ENCODE data around the gene PRICKLE2.
A peak's percentile ranks its signal among the peaks of the same experiment; 100 is the strongest.

The PRICKLE2 gene

DNA sequence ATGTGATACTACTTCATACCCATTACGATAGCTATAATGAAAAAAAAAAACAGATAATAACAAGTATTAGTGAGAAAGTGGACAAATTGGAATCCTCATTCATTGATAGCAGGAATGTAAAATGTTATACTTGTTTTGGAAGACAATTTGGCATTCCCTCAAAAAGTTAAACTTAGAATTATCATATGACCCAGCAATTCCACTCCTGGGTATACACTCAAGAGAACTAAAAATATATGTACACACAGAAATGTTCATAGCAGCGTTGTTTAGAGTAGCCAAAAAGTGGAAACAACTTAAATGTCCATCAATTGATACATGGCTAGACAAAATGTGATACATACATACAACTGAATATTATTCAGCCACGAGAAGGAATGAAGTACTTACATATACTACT is 69.9 kb downstream of the PRICKLE2 start:
- no peak for DNase-seq (ENCODE audit: low spot score)

DNA sequence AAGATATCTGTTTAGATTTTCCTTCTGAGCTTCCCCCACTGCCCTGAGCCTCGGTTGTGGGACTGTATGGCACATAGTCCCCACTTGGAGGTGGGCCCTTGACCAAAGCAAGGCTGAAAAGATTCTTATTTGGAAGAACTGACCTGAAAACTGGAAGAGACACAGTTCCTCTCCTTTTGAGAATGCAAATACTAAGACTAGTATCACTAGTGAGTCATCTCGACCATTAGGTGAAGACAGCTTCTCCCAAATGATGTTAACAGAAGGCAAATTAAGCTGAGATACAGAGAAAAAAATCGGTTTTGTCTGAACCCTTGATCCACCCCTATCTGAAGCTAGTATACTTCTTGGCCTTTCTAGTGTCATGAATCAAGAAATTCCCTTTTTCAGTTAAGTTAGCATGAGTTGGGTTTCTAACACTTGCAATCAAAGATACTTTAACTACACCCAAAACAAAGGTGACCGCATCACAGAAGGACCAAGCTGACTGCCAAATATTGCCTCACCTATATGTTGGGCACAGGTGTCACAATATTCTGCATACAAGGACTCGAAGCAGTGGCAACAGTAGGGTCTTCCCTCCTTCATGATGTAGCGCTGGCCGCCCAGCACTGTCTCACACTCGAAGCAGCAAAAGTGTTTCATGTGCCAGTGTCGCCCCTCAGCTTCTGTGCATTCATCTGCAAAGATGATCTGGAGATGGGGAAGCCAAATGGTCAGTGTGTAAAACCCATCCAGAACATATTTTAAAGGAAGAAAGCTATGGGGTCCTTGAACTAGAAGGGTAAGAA is 72.4 kb downstream of the PRICKLE2 start:
- DNase-seq (ENCODE audit: low spot score) = no peak

DNA sequence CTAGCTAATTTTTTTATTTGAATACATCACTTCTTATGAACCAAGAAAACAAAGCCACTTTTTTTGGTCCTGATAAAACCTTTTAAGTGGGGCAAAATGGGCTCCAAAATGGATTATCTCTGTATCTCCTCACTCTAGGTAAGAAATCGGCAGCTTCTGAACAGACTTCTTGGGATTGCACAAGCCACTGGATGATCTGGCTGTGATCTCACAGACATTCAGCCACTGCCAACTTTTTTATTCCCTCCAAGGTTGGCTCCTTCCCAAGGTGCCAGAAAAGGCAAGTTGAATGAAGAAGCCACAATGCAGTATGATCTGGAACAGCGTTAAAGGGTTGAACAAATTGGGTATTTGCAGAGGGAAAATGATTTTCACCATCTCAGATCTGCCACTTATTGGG is 73.2 kb downstream of the PRICKLE2 start:
- DNase-seq (ENCODE audit: low spot score) = no peak

DNA sequence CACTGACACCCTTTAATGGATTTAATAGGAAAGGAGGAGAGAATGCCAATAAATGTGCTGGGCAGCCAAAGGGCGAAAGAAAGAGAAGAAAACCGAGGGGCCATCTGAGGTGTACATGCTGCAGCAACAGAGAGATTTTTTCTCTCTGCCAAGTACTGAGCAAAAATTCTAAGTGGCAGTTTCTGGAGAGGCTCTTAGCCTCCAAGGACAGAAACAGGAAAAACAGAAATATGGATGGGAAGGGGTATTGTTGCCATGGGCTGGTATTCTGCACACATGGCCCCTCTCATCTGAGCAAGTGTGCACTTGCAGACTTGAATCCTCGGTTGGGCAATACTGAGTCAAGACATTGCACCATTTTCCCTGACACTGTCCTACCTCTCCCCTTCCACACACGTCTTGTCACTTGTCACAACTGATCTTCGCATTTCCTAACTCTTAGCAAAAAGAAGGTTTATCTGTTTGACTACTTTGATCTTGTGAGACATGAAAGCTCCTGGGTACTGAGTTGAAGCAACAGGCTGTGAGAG is 73.9 kb downstream of the PRICKLE2 start:
- no peak for DNase-seq (ENCODE audit: low spot score)

DNA sequence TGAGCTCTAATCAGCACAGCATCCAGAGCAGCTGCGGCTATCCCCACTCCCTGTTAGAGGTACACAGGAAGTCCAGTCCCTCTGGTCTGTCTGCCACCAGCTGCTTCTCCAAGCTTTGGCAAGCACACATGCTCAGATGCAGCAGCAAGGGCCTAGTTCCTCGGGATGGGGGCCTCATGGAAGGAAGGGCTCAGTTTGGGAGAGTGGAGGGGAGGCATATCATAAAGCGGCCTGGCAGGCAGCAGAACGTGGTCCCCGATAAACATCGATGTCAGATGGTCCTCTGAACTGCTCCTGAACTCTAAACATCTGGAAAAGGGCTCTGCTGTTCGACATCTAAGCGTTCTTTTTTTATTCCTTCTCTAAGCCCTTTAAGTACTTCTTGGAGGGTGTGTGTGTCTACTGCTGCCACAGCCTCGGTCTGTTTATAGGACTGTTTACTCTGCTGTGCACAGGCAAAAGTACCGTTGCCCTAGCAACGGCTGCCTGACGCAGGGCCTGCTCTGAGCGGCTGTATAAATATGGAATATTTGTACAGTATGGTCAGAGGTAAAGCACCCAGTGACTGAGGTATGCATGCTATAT is 74.6 kb downstream of the PRICKLE2 start:
- DNase-seq (ENCODE audit: low spot score) = no peak

DNA sequence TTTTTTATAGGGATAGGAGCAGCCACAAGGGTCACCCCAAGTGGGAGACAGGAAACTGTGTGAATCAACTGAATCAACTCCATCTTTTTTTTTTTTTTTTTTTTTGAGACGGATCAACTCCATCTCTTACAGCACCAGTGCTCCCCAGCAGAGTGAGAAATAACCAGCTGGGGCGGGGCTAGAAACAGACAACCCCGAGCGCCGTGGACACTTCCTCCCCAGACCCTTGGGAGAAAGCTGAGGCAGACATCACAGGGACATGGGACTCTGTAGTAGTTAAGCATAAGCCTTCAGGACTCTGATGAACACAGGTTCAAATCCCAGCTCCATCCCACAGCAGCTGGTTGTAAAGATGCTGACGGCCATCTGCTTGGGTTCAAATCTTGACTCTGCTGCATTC is 75.4 kb downstream of the PRICKLE2 start:
- no peak for DNase-seq (ENCODE audit: low spot score)

DNA sequence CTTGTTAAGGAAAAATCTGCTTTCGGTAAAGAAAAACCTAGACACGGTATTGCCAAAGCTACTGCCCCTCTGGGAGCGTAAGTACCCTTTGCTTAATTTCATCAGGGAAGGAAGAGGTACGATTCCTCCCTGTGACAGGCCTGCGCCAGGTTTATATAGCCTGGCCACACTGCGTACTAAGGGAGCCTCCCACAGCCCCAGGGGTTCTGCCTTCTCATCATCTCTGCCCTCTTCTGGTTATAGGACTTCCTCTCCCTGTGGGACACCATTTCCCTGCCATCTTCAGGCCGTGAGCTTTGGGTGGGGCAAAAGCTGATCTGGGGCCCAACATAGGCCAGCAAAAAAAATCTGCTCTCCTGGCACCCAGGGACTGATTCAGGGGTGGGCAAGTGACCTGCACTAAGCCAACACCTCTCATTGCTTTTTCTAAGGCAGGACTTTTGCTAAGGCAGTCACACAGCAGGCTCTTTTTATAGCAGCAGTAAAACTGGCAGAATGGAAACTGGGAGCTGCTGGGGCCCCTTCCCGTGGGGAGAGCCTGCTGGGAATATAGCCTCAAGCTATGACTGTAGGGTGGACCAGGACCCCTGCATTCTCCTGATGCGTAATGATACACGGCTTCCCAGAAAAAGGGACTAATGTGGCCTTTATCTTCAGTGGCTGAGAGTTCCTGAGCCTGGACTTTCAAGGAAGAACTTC is 76.2 kb downstream of the PRICKLE2 start:
- no peak for DNase-seq (ENCODE audit: low spot score)

DNA sequence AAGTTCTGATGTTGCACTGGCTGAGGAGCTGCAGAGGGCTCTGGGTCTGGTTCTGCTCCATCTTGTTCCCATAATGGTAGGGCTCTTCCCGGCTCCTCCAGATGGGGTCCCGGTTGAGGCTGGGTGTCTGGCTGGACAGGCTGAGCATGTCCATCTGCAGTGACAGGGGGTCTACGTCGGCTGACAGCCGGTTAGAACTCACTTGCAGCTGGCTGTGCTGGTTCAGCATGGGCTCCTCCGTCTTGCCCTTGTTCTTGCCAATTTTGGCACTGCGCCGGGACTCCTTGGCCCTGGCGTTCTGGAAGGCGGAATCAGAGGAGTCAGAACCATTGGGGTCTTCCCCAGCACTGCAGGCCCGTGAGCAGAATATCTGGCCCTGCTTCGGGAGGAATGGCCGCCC is 78.1 kb downstream of the PRICKLE2 start:
- DNase-seq (ENCODE audit: low spot score) = no peak

DNA sequence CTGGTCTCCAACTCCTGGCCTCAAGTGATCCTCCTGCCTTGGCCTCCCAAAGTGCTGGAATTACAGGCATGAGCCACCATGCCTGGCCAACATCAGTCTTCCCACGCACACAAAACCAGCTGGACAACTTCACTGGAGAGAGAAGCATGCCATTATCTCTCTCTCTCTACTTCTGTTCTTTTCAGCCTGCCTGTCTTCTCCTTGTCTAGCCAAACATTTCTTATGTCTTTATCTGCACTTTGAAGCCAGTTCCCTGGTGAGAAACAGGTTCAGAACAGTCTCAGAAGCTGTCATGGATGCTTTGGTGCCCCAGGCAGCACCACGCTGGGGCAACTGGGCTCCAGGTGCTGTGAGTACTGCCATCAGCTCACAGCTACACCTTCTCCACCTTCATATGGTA is 79.8 kb downstream of the PRICKLE2 start:
- DNase-seq (ENCODE audit: low spot score) = no peak

DNA sequence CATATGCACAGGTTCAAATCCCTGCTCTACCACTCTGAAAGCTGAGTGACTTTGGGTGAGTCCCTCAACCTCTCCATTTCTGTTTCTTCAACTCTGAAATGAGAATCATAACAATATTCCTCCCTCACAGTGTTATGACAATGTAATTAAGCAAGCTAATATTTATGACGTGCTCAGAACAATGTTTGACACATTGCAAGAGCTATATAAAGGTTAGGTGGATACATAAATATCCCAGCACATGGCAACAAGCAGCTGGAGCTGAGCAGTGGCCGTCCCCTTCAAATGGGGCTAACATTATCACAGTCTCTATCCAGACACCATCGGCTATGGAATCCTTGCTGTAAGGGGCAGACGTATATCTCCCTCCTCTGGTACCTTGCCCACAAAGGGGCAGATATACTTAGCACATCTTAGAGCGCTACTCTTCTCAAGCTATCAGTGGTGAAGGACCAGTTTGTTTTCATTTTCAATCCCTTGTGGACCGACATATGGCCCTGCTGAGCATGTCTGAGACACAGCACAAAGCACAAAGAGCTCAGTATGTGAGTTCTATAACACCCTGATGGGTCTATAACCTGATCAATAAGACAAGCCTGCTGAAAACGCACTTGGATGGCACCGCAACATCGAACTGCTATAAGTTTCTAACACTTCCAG is 80.9 kb downstream of the PRICKLE2 start:
- DNase-seq (ENCODE audit: low spot score) = no peak

DNA sequence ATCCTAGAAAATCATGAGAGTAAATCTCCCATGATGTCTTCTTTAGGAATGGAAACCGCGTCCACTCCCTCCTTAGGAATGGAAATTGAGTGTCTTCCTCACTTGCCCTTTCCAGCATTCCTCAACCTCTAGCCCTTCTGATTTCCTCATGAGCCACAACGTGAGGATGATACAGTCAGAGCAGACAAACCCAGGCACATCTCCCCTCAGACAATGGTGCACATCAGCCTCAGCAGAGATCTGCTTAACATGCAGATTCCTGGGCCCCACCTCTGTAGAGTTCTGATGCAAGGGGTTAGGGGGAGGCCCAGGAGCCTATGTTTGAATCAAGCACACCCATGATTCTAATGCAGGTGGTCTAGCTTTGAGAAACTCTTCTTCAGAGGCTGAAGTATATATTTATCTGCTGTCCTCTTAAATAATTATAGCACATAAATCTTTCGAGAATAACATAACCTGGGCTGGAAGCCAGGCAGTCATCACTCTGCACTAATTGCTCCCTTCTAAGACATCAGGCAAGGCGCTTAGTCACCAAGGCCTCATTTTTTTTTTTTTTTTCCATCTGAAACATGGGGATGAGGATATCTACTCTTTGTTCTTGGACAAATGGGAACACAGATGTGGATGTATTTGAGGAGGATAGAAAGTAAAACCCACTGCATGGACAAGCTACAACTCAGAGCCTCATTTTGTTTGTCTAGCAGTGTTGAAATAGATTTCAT is 81.7 kb downstream of the PRICKLE2 start:
- DNase-seq (ENCODE audit: low spot score) = peak; percentile 13

DNA sequence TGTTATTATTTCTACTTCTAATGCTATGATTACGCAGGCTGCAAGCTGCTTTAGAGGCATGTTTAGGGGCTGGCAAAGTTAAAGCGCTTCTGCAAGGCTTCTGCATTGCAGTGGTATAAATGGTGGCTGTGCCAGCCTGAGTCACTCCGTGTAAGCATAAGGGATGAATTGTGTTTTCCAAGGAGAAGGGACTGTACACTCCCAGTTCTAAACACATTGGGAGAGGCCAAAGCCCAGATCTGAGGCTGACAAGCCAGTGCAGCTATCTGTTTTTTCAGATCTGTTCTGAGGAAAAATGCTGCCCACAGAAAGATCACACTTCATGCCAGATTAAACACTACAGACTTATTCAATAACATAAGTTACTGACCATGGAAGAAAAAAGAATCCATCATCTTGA is 83.8 kb downstream of the PRICKLE2 start:
- DNase-seq (ENCODE audit: low spot score) = no peak

DNA sequence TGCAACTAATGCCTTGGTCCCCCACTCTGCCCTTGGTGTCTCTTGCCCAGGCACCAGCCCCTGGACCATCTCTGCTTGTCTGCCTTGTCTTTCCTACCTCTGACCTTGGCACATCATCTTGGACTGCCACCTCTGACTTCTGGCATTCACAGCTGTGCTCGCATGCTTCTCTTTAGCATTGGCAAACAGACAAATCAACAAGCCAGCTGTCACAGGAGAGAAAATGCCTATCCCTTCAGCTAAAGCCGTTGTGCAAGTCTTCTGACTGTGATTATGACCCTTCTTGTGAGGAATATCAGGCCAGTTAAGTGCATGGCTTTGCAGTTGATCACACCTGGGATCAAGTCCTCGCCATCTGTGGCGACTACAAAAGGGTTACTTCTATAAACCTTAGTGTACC is 84.6 kb downstream of the PRICKLE2 start:
- DNase-seq (ENCODE audit: low spot score) = no peak

DNA sequence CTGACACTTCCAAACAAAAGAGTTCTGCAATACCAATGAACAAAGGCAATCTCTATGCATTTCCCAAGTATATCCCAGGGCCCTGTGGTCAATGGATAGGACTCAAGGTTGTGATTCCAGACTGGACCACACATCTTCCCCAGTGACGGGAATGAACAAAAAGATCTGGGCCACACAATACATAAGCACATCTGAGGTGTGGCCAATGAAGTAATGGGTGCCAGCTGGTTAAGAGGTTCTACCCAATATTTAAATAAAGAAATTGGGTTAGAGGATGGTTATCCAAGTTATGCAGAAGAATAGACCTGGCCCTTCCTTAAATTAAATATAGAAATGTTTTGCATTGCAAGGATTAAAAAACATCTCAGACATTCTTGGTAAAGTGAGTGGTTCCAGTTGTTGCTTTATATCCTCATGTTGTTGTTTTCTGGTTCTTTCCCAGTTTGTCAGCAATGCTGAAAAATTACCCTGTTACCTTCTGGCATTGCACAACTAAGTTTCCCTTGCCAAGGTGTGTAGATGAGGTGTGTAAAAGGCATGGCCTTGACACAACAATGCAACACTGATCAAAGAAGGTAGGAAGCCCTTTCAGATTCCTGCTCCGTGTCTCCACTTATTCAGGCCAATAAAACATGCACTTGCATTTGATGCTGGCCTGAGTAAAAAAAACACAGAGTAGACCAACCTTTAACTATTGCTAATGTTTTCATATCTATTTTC is 86.5 kb downstream of the PRICKLE2 start:
- no peak for DNase-seq (ENCODE audit: low spot score)

DNA sequence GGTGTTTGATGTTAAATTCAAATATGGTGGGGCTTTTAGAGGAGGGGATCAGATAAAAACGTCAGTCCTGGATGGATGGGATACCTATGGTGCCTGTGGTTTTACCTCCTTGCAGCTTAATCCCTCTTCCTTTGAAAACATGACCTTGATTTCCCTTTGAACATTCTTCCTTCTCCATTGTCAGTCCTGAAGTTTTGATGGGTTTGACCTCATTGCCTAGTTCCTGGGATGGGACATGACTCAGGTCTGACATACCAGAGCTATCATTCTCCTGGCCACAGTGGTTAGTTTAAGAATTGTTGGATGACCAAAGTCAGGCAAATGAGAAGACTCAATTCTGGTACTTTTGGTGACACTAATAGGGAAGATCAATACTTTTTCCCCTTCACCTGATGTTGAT is 87.2 kb downstream of the PRICKLE2 start:
- DNase-seq (ENCODE audit: low spot score) = no peak

DNA sequence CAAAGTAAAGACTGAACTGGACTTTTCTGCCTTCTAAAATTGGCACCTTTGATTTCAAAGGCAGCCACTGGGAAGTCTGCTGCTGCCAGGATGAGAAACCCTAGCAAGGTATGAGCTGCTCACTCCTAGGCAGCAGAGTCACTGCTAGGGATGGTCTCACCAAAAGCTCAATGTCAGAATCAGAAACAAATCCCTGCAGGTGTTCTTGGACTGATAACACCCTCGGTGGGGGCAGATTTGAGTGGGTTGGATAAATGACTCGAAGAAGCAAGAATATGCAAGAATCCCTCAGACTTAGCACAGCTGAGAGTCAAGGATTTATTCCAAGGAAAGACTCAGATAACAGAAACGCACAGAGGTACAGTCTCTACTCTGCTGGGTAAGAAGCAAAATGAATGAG is 90.4 kb downstream of the PRICKLE2 start:
- DNase-seq (ENCODE audit: low spot score) = no peak

DNA sequence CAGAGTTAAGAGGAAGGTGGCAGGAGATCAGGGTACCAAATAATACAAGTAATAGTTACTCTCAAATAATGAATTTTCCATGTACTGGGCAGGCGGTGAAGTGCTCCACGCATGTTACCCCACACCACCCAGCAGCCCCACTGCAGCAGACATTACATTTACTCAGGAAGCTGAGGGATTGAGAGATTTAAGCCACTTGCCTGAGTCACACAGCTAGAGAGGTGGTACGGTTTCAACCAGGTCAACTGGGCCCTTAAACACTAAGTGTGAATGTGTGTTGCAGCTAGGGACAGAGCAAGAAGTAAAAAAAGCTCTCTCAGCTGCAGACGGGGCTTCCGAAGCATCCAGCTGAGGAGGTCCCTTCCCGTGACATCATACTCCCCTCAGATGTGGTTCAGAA is 91.3 kb downstream of the PRICKLE2 start:
- DNase-seq (ENCODE audit: low spot score) = no peak

DNA sequence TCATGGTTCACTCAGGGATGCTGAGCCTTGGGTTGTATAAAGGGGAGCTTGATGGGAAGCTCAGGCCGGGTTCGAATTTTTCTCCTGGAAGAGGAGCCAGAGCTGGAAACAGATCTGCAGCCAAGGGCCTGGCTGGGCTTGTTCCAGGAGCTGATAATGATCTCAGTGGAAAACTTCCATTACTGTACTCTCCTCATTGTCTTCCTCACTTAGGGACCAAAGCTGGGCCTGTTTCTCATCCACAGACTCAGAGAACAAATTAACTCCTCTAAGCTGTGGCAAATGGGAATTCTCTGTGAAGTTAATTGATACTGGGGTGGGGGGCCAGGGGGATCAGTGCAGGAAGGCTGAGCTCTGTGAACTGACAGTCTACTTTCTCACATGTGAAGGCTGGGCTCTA is 92.0 kb downstream of the PRICKLE2 start:
- DNase-seq (ENCODE audit: low spot score) = no peak

DNA sequence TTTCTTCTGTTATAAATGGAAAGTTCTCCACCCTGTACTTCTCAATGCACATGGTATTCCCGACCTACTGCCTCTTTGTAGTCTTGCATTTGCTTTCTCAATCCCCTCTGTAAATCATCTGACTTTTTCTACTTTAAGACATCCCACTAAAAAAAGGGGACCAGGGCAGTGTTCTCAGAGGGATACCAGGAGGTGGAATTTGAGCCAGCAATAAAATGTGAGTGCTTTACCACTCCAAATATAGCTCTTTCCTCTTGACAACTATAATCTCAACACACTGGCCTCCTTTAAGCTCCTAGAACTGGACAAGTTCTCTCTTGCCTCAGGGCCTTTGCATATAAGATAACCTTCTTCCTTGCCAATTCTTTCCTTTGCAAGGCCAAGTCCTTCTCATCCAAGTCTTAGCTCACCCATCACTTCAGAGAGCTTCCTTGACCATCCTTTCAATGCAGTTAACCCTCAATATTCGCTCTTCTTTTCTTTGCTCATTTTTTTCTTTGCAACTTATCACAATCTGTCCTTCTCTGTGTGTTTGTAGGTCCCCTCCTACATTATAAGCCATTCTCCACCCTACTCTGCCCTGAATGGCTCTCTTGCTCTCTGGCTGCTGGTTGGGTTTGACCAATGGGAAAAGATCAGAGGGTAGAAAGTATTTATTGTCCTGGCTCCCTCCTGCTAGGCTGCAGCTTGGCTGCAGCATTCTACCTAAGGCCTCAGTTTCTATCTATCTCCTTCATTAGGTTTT is 93.4 kb downstream of the PRICKLE2 start:
- DNase-seq (ENCODE audit: low spot score) = no peak

DNA sequence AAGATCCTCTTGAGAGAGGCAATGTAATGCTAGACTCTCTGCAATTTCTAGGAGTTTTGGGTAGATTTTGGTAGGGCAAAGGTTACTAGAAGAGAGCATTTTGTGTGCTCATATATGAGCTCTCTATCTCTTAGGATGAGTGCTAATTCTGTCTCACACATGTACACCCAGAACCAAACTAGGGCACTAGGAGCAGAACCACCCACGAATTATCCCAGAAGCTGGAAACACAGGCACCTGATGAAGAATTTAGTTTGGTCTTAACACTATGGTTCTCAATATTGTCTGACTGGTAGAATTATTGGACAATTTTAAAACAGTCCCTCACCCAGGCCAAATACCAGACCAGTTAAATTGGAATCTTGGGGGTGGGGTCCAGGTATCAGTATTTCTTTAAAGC is 94.8 kb downstream of the PRICKLE2 start:
- no peak for DNase-seq (ENCODE audit: low spot score)

DNA sequence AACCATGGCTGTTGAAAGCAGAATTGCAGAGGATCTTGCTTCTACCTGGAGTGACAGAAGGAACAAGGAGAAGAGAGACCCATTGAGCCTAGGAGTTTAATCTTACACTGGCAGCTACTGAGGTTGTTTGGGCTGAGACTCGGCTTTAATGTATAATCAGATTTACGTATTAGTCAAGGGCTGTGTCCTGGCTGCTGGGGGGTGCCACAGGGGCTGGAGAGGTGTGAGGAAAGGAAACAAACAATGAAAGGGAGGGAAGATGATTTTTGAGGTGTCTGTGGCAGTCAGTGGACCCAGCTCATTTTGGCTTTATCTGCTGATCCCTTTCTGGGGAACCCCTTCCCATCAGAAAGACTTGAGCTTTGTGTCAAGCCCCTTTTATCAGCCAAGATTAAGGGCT is 95.7 kb downstream of the PRICKLE2 start:
- DNase-seq (ENCODE audit: low spot score) = no peak

Measured in RKO (cell line).